NT2/D1 (cell line): ENCODE measurements around the gene FBXW8.

Source experiments
- DNase-seq: peaks from one replicate; pipeline ENCODE4 v3.0.0-alpha.2; 2011; ENCODE audit warnings: low read depth, low spot score
- H3K27me3 ChIP-seq: 2 replicates; pipeline ENCODE4 v1.6.0; 2011; ENCODE audit warnings: mild to moderate bottlenecking; ENCODE audit not compliant: insufficient read length, insufficient read depth
- H3K36me3 ChIP-seq: 2 replicates; pipeline ENCODE4 v1.6.1; 2011; ENCODE audit warnings: mild to moderate bottlenecking, low read length, mixed read lengths; ENCODE audit not compliant: insufficient read depth, insufficient read length
- H3K4me1 ChIP-seq: 2 replicates; pipeline ENCODE4 v1.5.1; 2011; ENCODE audit not compliant: insufficient read depth, insufficient read length
- H3K4me3 ChIP-seq: 2 replicates; pipeline ENCODE4 v1.5.1; 2011; ENCODE audit warnings: low read depth; ENCODE audit not compliant: insufficient read length
- H3K9ac ChIP-seq: 2 replicates; pipeline ENCODE4 v1.6.0; 2011; ENCODE audit warnings: low read depth; ENCODE audit not compliant: insufficient read length
- H3K9me3 ChIP-seq: 2 replicates; pipeline ENCODE4 v1.5.1; 2011; ENCODE audit warnings: mild to moderate bottlenecking, low read length; ENCODE audit not compliant: insufficient read depth
- SUZ12 ChIP-seq: IDR thresholded peaks from 2 replicates; pipeline ENCODE4 v1.6.1; 2011; ENCODE audit not compliant: insufficient read length, insufficient read depth; ENCODE audit errors: extremely low read depth
- YY1 ChIP-seq: IDR thresholded peaks from 2 replicates; pipeline ENCODE4 v1.6.1; 2011; ENCODE audit not compliant: insufficient read length, insufficient read depth
- ZNF274 ChIP-seq: IDR thresholded peaks from 2 replicates; pipeline ENCODE4 v1.6.1; 2011; ENCODE audit warnings: mild to moderate bottlenecking, low read depth, low read length

Gene FBXW8

DNA sequence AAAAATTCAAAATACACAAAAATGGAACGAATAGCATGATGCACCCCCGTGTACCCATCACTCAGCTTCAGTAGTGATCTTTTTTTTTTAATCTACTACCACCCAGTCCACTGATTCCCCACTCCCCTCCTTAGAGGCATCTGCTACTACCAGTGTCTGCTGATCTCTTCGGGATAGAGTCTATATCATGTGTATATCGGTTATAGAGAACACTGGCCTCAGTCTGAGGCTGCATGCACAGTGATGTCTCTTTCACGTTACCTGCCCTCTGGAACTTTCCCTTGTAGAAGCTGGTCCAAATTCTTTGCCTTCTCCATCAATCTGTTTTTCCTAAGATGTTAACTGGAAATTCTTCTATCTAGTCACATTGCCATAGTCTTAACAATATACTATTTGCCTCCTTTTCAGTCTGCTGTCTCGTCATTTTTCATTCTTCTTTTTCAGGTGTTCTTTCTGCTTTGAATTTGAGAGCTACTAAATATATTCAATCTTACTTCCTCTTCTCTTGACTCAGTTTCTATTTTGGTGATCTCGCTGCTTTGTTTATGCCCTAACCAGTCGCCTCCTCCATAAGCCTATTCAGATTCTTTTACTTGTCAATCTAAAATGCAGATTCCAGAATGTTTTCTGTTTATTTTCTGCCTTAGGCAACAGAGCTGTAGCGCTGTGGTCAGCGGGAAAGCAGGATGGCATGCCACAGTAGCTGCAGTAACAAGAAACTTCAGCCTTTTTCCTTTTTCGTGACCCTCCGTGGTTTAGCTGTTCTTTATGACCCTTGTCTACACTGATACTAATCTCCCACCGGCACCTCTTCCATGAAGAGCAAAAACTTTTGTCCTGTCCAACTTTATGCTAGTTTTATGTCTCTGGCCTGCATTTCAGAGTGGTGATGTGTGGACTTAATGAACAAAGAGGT, 67.0 kb downstream of the FBXW8 start:
- Histone ChIP-seq H3K4me3 (no peak overlapping the region), H3K36me3 (peaks cover 12% of the 10 kb centered on the region), H3K9ac (no peak overlapping the region), H3K4me1 (peaks cover 4% of the 10 kb centered on the region), H3K9me3 (no peaks in the 10 kb centered on the region), H3K27me3 (no peaks in the 10 kb centered on the region)
- peak; percentile 22 for DNase-seq
- TF ChIP-seq SUZ12 (no peak), YY1 (no peak), ZNF274 (no peak)

- Histone ChIP-seq H3K4me1 (peaks cover 4% of the 10 kb centered on the region), H3K36me3 (peaks cover under 1% of the 10 kb centered on the region), H3K9ac (no peak overlapping the region), H3K27me3 (no peaks in the 10 kb centered on the region), H3K4me3 (no peak overlapping the region), H3K9me3 (no peaks in the 10 kb centered on the region)
- DNase-seq: no peak
- no peak for TF ChIP-seq SUZ12
- TF ChIP-seq YY1: no peak
- TF ChIP-seq ZNF274: no peak
These were observed 68.2 kb downstream of the FBXW8 start for GRCh38 chr12:116978791-116979508.

DNA sequence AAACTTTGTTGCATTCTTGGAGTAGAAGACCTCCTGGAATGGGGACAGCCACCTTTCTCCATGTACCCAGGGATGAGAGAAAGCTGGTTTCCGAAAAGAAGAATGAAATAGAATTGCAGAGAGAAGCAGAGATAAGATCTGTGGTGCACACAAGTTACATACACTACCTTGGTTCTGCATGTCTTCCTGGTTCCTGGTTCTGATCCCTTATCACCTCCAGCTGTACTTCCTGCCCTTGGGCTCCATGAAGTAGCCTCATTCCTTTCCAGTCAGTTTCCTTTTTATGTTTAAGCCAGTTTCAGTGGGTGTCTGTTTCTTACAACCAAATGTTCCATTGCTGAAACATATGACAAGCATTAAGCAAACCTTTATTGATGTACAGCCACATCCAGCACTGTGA, 69.3 kb downstream of the FBXW8 start:
- no peaks in the 10 kb centered on the region for H3K9me3 ChIP-seq
- H3K9ac ChIP-seq: no peak overlapping the region
- H3K4me1 ChIP-seq: peaks cover 4% of the 10 kb centered on the region
- DNase-seq: no peak
- H3K36me3 ChIP-seq: peaks cover 2% of the 10 kb centered on the region
- no peak overlapping the region for H3K4me3 ChIP-seq
- TF ChIP-seq ZNF274 (no peak), YY1 (no peak), SUZ12 (no peak)
- no peaks in the 10 kb centered on the region for H3K27me3 ChIP-seq

DNA sequence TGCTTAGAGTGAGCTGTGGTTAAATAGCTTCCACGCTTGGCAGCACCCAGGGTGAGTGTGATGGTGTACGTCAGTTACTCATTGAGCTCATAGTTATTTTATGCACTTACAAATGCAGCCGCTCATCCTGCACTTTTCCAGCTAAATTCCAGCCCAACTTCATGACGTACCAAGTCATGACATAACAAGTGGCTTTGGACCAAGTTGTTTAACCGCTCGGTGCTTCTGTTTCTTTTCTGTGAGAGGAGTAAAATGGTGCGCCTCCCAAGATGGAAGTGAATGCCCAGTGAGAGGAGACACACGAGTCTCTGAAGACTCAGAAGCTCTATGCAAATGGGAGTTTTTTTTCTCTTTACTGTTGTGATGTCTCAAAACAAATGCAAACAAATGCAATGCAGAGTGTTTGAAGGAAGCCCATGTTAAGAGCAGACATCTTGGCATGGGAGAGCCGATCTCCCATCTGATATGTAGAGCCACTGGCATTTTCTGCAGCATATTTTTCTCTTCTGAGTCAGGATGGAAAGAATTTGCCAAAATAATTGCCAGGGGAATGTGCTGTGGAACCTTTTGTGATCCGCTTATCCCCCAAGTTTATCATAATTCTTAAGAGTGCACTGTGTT, 72.2 kb downstream of the FBXW8 start:
- Histone ChIP-seq H3K4me1 (peaks cover 4% of the 10 kb centered on the region), H3K27me3 (no peaks in the 10 kb centered on the region), H3K4me3 (no peak overlapping the region), H3K9ac (no peak overlapping the region), H3K9me3 (no peaks in the 10 kb centered on the region), H3K36me3 (peaks cover 18% of the 10 kb centered on the region)
- TF ChIP-seq ZNF274: no peak
- no peak for TF ChIP-seq YY1
- no peak for TF ChIP-seq SUZ12
- DNase-seq: peak; percentile 35

GRCh38 chr12:116984098-116984497, 73.3 kb downstream of the FBXW8 start:
- no peaks in the 10 kb centered on the region for H3K27me3 ChIP-seq
- H3K4me1 ChIP-seq: peaks cover 3% of the 10 kb centered on the region
- no peaks in the 10 kb centered on the region for H3K9me3 ChIP-seq
- peaks cover 26% of the 10 kb centered on the region for H3K36me3 ChIP-seq
- no peak overlapping the region for H3K9ac ChIP-seq
- H3K4me3 ChIP-seq: no peak overlapping the region
- DNase-seq: no peak
- no peak for TF ChIP-seq SUZ12
- TF ChIP-seq YY1: no peak
- no peak for TF ChIP-seq ZNF274

GRCh38 chr12:116990329-116990728, 79.6 kb downstream of the FBXW8 start:
- no peak for DNase-seq
- TF ChIP-seq YY1 (no peak), ZNF274 (no peak), SUZ12 (no peak)
- Histone ChIP-seq H3K27me3 (no peaks in the 10 kb centered on the region), H3K9ac (no peak overlapping the region), H3K4me3 (no peak overlapping the region), H3K36me3 (peaks cover 54% of the 10 kb centered on the region), H3K4me1 (no peaks in the 10 kb centered on the region), H3K9me3 (no peaks in the 10 kb centered on the region)
